Neural cell (in vitro differentiated cells): Measurements from ENCODE around the gene L2HGDH. TPM values are rescaled to one million over a fixed set of nuclear protein-coding genes. Genes with fewer than 3 reads are reported as not detected.

Experiments used
- H2AFZ ChIP-seq: fragments of 200-600, 300-800 bp; sonication (generic), shearing (Covaris generic); 2 replicates; pipeline ENCODE4 v1.6.0; 2014; ENCODE audit warnings: low read depth, mild to moderate bottlenecking, antibody characterized with exemption, low read length, moderate library complexity
- H3F3A ChIP-seq: fragments of 200-600 bp; shearing (Covaris generic); 2 replicates; pipeline ENCODE4 v1.6.1; 2016; ENCODE audit warnings: mild to moderate bottlenecking, moderate library complexity, mixed read lengths, antibody characterized with exemption, low read length; ENCODE audit not compliant: insufficient read depth, poor library complexity, severe bottlenecking
- H3K27ac ChIP-seq: fragments of 200-600, 300-800 bp; sonication (generic), shearing (Covaris generic); 2 replicates; pipeline ENCODE4 v1.5.1; 2014; ENCODE audit warnings: mild to moderate bottlenecking, low read length, moderate library complexity
- H3K27me3 ChIP-seq: fragments of 300-800, 200-600 bp; sonication (generic), shearing (Covaris generic); 2 replicates; pipeline ENCODE4 v1.6.0; 2014; ENCODE audit warnings: mild to moderate bottlenecking, low read depth, low read length, moderate library complexity; ENCODE audit not compliant: insufficient read depth
- H3K36me3 ChIP-seq: fragments of 300-800, 200-600 bp; sonication (generic), shearing (Covaris generic); 2 replicates; pipeline ENCODE4 v1.5.1; 2014; ENCODE audit warnings: mild to moderate bottlenecking, antibody characterized with exemption, low read length, moderate library complexity; ENCODE audit not compliant: insufficient read depth
- H3K4me2 ChIP-seq: fragments of 300-800, 200-600 bp; sonication (generic), shearing (Covaris generic); 2 replicates; pipeline ENCODE4 v1.6.0; 2014; ENCODE audit warnings: mild to moderate bottlenecking, low read length
- H3K4me3 ChIP-seq: fragments of 300-800, 200-600 bp; sonication (generic), shearing (Covaris generic); 2 replicates; pipeline ENCODE4 v1.5.1; 2014; ENCODE audit warnings: mild to moderate bottlenecking, low read length, moderate library complexity
- H3K79me2 ChIP-seq: fragments of 200-600 bp; shearing (Covaris generic); replicated peaks from 2 replicates; pipeline ENCODE4 v1.6.0; 2014; ENCODE audit warnings: mild to moderate bottlenecking, low read length, moderate library complexity; ENCODE audit not compliant: insufficient read depth
- H3K9ac ChIP-seq: fragments of 300-800, 200-600 bp; sonication (generic), shearing (Covaris generic); 2 replicates; pipeline ENCODE4 v1.6.1; 2016; ENCODE audit warnings: mild to moderate bottlenecking, low read length, mixed read lengths
- H3K9me2 ChIP-seq: fragments of 200-600 bp; shearing (Covaris generic); 2 replicates; pipeline ENCODE4 v1.6.1; 2016; ENCODE audit warnings: mild to moderate bottlenecking, low read length, mixed read lengths; ENCODE audit not compliant: insufficient read depth
- H3K9me3 ChIP-seq: fragments of 200-600, 300-800 bp; sonication (generic), shearing (Covaris generic); 2 replicates; pipeline ENCODE4 v1.6.1; 2016; ENCODE audit warnings: mild to moderate bottlenecking, mixed run types, low read length, moderate library complexity, mixed read lengths
- H4K20me1 ChIP-seq: fragments of 200-600 bp; shearing (Covaris generic); 2 replicates; pipeline ENCODE4 v1.6.1; 2016; ENCODE audit warnings: mild to moderate bottlenecking, mixed run types; ENCODE audit not compliant: insufficient read depth
- CTCF ChIP-seq: fragments of 450-650 bp; IDR thresholded peaks from 2 replicates; pipeline ENCODE4 v1.5.1; 2014; ENCODE audit warnings: antibody characterized with exemption, mild to moderate bottlenecking, moderate library complexity; ENCODE audit not compliant: poor library complexity, severe bottlenecking
- EP300 ChIP-seq: fragments of 450-650 bp; conservative IDR thresholded peaks from 2 replicates; pipeline ENCODE4 v1.6.1; 2014; ENCODE audit warnings: antibody characterized with exemption, mild to moderate bottlenecking, moderate library complexity; ENCODE audit not compliant: poor library complexity, severe bottlenecking
- EZH2 ChIP-seq: fragments of 200-600, 300-800 bp; shearing (Covaris generic), sonication (generic); IDR thresholded peaks from 2 replicates; pipeline ENCODE4 v1.6.1; 2014; ENCODE audit warnings: antibody characterized with exemption, low read length, borderline replicate concordance, mild to moderate bottlenecking; ENCODE audit not compliant: insufficient read depth, poor library complexity, severe bottlenecking
- MXI1 ChIP-seq: fragments of 450-650 bp; conservative IDR thresholded peaks from 2 replicates; pipeline ENCODE4 v1.6.1; 2014; ENCODE audit warnings: antibody characterized with exemption, mild to moderate bottlenecking; ENCODE audit not compliant: poor library complexity, severe bottlenecking
- POLR2AphosphoS5 ChIP-seq: IDR thresholded peaks from 2 replicates; pipeline ENCODE4 v1.6.1; 2012
- RAD21 ChIP-seq: fragments of 450-650 bp; conservative IDR thresholded peaks from 2 replicates; pipeline ENCODE4 v1.6.1; 2014; ENCODE audit warnings: antibody characterized with exemption, mild to moderate bottlenecking, moderate library complexity
- SMC3 ChIP-seq: fragments of 450-650 bp; conservative IDR thresholded peaks from 2 replicates; pipeline ENCODE4 v1.6.1; 2014; ENCODE audit warnings: antibody characterized with exemption, mild to moderate bottlenecking, moderate library complexity; ENCODE audit not compliant: poor library complexity
- TAF1 ChIP-seq: IDR thresholded peaks from 2 replicates; pipeline ENCODE4 v1.6.1; 2012; ENCODE audit warnings: low read depth
- polyA plus RNA-seq: library from polyadenylated mRNA; depleted of rRNA; stranded (reverse); fragments of >200 nt; gene quantifications from 2 replicates; pipeline ENCODE4 v1.2.3, GENCODE V29; 2014
- TF ChIP-seq, protein P1 (sequence below): IDR thresholded peaks from 2 replicates; pipeline ENCODE4 v1.6.1; 2012; ENCODE audit warnings: borderline replicate concordance

The L2HGDH gene
- polyA plus RNA-seq, 1 donor from 2014 or later: 8.9 TPM

- no peak overlapping the region for H3K27ac ChIP-seq
- H4K20me1 ChIP-seq: no peaks in the 10 kb centered on the region
- H3K9me3 ChIP-seq: no peaks in the 10 kb centered on the region
- no peaks in the 10 kb centered on the region for H3K9me2 ChIP-seq
- H3K4me2 ChIP-seq: no peak overlapping the region
- no peak overlapping the region for H3K4me3 ChIP-seq
- TF ChIP-seq CTCF (no peak), RAD21 (no peak), EP300 (no peak), EZH2 (no peak), TAF1 (no peak), POLR2AphosphoS5 (no peak), SMC3 (no peak), MXI1 (no peak)
- TF ChIP-seq, protein P1, sequence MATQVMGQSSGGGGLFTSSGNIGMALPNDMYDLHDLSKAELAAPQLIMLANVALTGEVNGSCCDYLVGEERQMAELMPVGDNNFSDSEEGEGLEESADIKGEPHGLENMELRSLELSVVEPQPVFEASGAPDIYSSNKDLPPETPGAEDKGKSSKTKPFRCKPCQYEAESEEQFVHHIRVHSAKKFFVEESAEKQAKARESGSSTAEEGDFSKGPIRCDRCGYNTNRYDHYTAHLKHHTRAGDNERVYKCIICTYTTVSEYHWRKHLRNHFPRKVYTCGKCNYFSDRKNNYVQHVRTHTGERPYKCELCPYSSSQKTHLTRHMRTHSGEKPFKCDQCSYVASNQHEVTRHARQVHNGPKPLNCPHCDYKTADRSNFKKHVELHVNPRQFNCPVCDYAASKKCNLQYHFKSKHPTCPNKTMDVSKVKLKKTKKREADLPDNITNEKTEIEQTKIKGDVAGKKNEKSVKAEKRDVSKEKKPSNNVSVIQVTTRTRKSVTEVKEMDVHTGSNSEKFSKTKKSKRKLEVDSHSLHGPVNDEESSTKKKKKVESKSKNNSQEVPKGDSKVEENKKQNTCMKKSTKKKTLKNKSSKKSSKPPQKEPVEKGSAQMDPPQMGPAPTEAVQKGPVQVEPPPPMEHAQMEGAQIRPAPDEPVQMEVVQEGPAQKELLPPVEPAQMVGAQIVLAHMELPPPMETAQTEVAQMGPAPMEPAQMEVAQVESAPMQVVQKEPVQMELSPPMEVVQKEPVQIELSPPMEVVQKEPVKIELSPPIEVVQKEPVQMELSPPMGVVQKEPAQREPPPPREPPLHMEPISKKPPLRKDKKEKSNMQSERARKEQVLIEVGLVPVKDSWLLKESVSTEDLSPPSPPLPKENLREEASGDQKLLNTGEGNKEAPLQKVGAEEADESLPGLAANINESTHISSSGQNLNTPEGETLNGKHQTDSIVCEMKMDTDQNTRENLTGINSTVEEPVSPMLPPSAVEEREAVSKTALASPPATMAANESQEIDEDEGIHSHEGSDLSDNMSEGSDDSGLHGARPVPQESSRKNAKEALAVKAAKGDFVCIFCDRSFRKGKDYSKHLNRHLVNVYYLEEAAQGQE: no peak
- H3K27me3 ChIP-seq: no peaks in the 10 kb centered on the region
- no peak overlapping the region for H2AFZ ChIP-seq
- no peaks in the 10 kb centered on the region for H3K36me3 ChIP-seq
- no peaks in the 10 kb centered on the region for H3F3A ChIP-seq
- no peaks in the 10 kb centered on the region for H3K79me2 ChIP-seq
- H3K9ac ChIP-seq: no peak overlapping the region
Observed at GRCh38 chr14:50285861-50286260, 26.2 kb downstream of the L2HGDH start.

DNA sequence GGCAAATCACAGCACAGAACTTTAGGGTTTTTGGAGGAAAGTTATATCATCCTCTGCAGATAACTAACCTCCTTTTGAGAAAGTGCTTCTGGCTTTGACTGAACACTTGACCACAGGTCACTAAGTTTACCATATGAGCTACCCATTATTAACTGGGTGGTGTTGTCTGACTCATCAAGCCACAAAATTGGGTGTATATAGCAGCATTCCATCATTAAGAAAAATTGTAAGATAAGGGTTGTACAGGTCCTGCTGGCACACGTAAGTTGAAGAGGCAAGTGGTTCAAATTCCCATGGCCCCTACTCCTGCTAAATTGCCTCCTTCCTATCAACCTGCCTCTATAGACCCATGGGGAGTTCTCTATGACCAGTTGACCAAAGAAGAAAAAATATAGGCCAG lies 39.5 kb downstream of the L2HGDH start:
- TF ChIP-seq RAD21 (no peak), MXI1 (no peak), EP300 (no peak), EZH2 (no peak)
- Histone ChIP-seq H3K9me2 (no peaks in the 10 kb centered on the region), H3F3A (no peaks in the 10 kb centered on the region), H4K20me1 (no peaks in the 10 kb centered on the region), H3K4me2 (no peak overlapping the region), H3K27me3 (no peaks in the 10 kb centered on the region), H3K79me2 (no peaks in the 10 kb centered on the region), H3K9me3 (no peaks in the 10 kb centered on the region), H3K4me3 (no peak overlapping the region), H3K9ac (no peak overlapping the region), H3K27ac (no peak overlapping the region), H3K36me3 (peaks cover 5% of the 10 kb centered on the region), H2AFZ (no peak overlapping the region)
